OCI-LY3 (cell line): ENCODE data around the gene SLC24A4.

Experiments
- H2AFZ ChIP-seq: fragments of 200-600, 300-600 bp; shearing (Covaris generic); 2 replicates; pipeline ENCODE4 v1.6.0; 2014; ENCODE audit warnings: antibody characterized with exemption, low read depth, low read length
- H3K27ac ChIP-seq: fragments of 200-600, 300-600 bp; sonication (generic); 2 replicates; pipeline ENCODE4 v1.5.1; 2014; ENCODE audit warnings: mild to moderate bottlenecking, low read length, moderate library complexity, mixed read lengths
- H3K27me3 ChIP-seq: fragments of 200-600, 300-600 bp; sonication (generic); 2 replicates; pipeline ENCODE4 v1.6.1; 2014; ENCODE audit warnings: low read depth, low read length, mixed read lengths
- H3K36me3 ChIP-seq: fragments of 200-600, 300-600 bp; sonication (generic); replicated peaks from 2 replicates; pipeline ENCODE3; 2014; ENCODE audit warnings: low read depth, low read length, mixed read lengths
- H3K4me1 ChIP-seq: fragments of 300-600, 200-600 bp; sonication (generic); 2 replicates; pipeline ENCODE4 v1.6.1; 2014; ENCODE audit warnings: low read length, mixed read lengths
- H3K4me2 ChIP-seq: fragments of 200-600, 300-600 bp; sonication (generic); 2 replicates; pipeline ENCODE4 v1.6.1; 2014; ENCODE audit warnings: low read length, mixed read lengths
- H3K4me3 ChIP-seq: fragments of 300-600, 200-600 bp; sonication (generic); 2 replicates; pipeline ENCODE4 v1.5.1; 2014; ENCODE audit warnings: antibody characterized with exemption, mild to moderate bottlenecking, low read length, moderate library complexity
- H3K79me2 ChIP-seq: fragments of 300-600, 200-600 bp; shearing (Covaris generic); 2 replicates; pipeline ENCODE4 v1.6.1; 2014; ENCODE audit warnings: mild to moderate bottlenecking, low read length, mixed read lengths
- H3K9ac ChIP-seq: fragments of 300-600, 200-600 bp; shearing (Covaris generic); 2 replicates; pipeline ENCODE4 v1.6.0; 2014; ENCODE audit warnings: mild to moderate bottlenecking, low read length, moderate library complexity
- H3K9me3 ChIP-seq: fragments of 200-600, 300-600 bp; shearing (Covaris generic); 2 replicates; pipeline ENCODE4 v1.6.1; 2014; ENCODE audit warnings: low read length, mixed read lengths; ENCODE audit not compliant: insufficient read depth
- H4K20me1 ChIP-seq: fragments of 200-600, 300-600 bp; sonication (generic); 2 replicates; pipeline ENCODE4 v1.6.1; 2016; ENCODE audit warnings: low read length, mixed read lengths; ENCODE audit not compliant: insufficient read depth
- CTCF ChIP-seq: fragments of 200-600, 300-600 bp; sonication (generic); IDR thresholded peaks from 2 replicates; pipeline ENCODE4 v1.5.1; 2014; ENCODE audit warnings: antibody characterized with exemption, low read length, low read depth
- EZH2phosphoT487 ChIP-seq: fragments of 200-600 bp; shearing (Covaris generic); IDR thresholded peaks from 2 replicates; pipeline ENCODE4 v1.6.1; 2018; ENCODE audit warnings: antibody characterized with exemption, mixed run types, low read depth

Gene SLC24A4

GRCh38 chr14:92309968-92310530 lies 12.9 kb upstream of the SLC24A4 start:
- H3K79me2 ChIP-seq, result no peaks in the 10 kb centered on the region
- no peak overlapping the region for H3K27ac ChIP-seq
- no peak for TF ChIP-seq CTCF
- no peak for TF ChIP-seq EZH2phosphoT487

GRCh38 chr14:92310776-92311375 lies 12.1 kb upstream of the SLC24A4 start:
- no peaks in the 10 kb centered on the region for H3K27me3 ChIP-seq
- no peaks in the 10 kb centered on the region for H4K20me1 ChIP-seq
- H2AFZ ChIP-seq, result no peak overlapping the region
- H3K9me3 ChIP-seq, result no peaks in the 10 kb centered on the region
- no peak overlapping the region for H3K4me2 ChIP-seq
- H3K36me3 ChIP-seq, result no peaks in the 10 kb centered on the region
- H3K79me2 ChIP-seq, result no peaks in the 10 kb centered on the region
- H3K4me3 ChIP-seq, result no peak overlapping the region
- TF ChIP-seq EZH2phosphoT487, result no peak
- no peak for TF ChIP-seq CTCF
- no peak overlapping the region for H3K27ac ChIP-seq
- no peaks in the 10 kb centered on the region for H3K4me1 ChIP-seq
- H3K9ac ChIP-seq, result no peak overlapping the region

More at GRCh38 chr14:92309968-92310530, 12.9 kb upstream of the SLC24A4 start:
- no peaks in the 10 kb centered on the region for H4K20me1 ChIP-seq
- no peaks in the 10 kb centered on the region for H3K27me3 ChIP-seq
- H3K36me3 ChIP-seq, result no peaks in the 10 kb centered on the region
- no peak overlapping the region for H3K4me2 ChIP-seq
- H3K9me3 ChIP-seq, result no peaks in the 10 kb centered on the region
- H3K4me3 ChIP-seq, result no peak overlapping the region
- H2AFZ ChIP-seq, result no peak overlapping the region
- no peaks in the 10 kb centered on the region for H3K4me1 ChIP-seq
- H3K9ac ChIP-seq, result no peak overlapping the region

- no peaks in the 10 kb centered on the region for H3K9me3 ChIP-seq
- H3K4me3 ChIP-seq, result no peak overlapping the region
- no peak overlapping the region for H3K27ac ChIP-seq
- H3K4me1 ChIP-seq, result peaks cover 9% of the 10 kb centered on the region
- H3K36me3 ChIP-seq, result no peaks in the 10 kb centered on the region
- H3K79me2 ChIP-seq, result no peaks in the 10 kb centered on the region
- no peak overlapping the region for H3K4me2 ChIP-seq
- no peaks in the 10 kb centered on the region for H4K20me1 ChIP-seq
- H3K27me3 ChIP-seq, result no peaks in the 10 kb centered on the region
- no peak overlapping the region for H3K9ac ChIP-seq
- TF ChIP-seq CTCF (no peak), EZH2phosphoT487 (no peak)
- H2AFZ ChIP-seq, result no peak overlapping the region
These were observed 8.8 kb upstream of the SLC24A4 start for GRCh38 chr14:92314182-92314581.

- no peaks in the 10 kb centered on the region for H3K36me3 ChIP-seq
- H3K79me2 ChIP-seq, result no peaks in the 10 kb centered on the region
- no peak overlapping the region for H3K4me2 ChIP-seq
- H3K9me3 ChIP-seq, result no peaks in the 10 kb centered on the region
- TF ChIP-seq EZH2phosphoT487 (no peak), CTCF (no peak)
- H3K4me1 ChIP-seq, result peaks cover 9% of the 10 kb centered on the region
- no peaks in the 10 kb centered on the region for H3K27me3 ChIP-seq
- no peak overlapping the region for H3K27ac ChIP-seq
- H3K9ac ChIP-seq, result no peak overlapping the region
- H4K20me1 ChIP-seq, result no peaks in the 10 kb centered on the region
- H3K4me3 ChIP-seq, result no peak overlapping the region
- no peak overlapping the region for H2AFZ ChIP-seq
These were observed 7.7 kb upstream of the SLC24A4 start for GRCh38 chr14:92315050-92315805.
